Endodermal cell (in vitro differentiated cells): ENCODE data around the gene SYNDIG1L. TPM values are rescaled to one million over a fixed set of nuclear protein-coding genes. Genes with fewer than 3 reads are reported as not detected.

ENCODE experiments used
- DNase-seq: peaks from one replicate; pipeline ENCODE4 v3.0.0-alpha.2; 2017
- H3K27ac ChIP-seq: 2 replicates; pipeline ENCODE4 v1.5.1; 2013; ENCODE audit warnings: mild to moderate bottlenecking, low read depth, low read length, moderate library complexity
- H3K27me3 ChIP-seq: 2 replicates; pipeline ENCODE4 v1.6.1; 2013; ENCODE audit warnings: mild to moderate bottlenecking, low read length, moderate library complexity; ENCODE audit not compliant: insufficient read depth, control insufficient read depth, poor library complexity, severe bottlenecking
- H3K36me3 ChIP-seq: 2 replicates; pipeline ENCODE4 v1.7.0; 2013; ENCODE audit warnings: mild to moderate bottlenecking, low read length, moderate library complexity; ENCODE audit not compliant: control insufficient read depth, insufficient read depth
- H3K4me1 ChIP-seq: one replicate; pipeline ENCODE4 v1.7.0; 2013; ENCODE audit warnings: low read length; ENCODE audit not compliant: control insufficient read depth, insufficient read depth
- H3K4me3 ChIP-seq: 2 replicates; pipeline ENCODE4 v1.5.1; 2013; ENCODE audit warnings: mild to moderate bottlenecking, low read length, moderate library complexity
- H3K9ac ChIP-seq: 2 replicates; pipeline ENCODE4 v1.6.1; 2013; ENCODE audit warnings: mild to moderate bottlenecking, low read length, moderate library complexity; ENCODE audit not compliant: poor library complexity, severe bottlenecking; ENCODE audit errors: extremely low read depth
- H3K9me3 ChIP-seq: 2 replicates; pipeline ENCODE4 v1.6.1; 2013; ENCODE audit warnings: mild to moderate bottlenecking, low read length, moderate library complexity; ENCODE audit not compliant: control insufficient read depth
- H3K27ac Mint-ChIP-seq: 2 replicates; pipeline ENCODE4 v1.8.0; 2020; ENCODE audit warnings: mixed read lengths
- H3K27me3 Mint-ChIP-seq: 2 replicates; pipeline ENCODE4 v1.8.0; 2021; ENCODE audit warnings: mild to moderate bottlenecking, mixed read lengths; ENCODE audit not compliant: insufficient read depth
- H3K36me3 Mint-ChIP-seq: 2 replicates; pipeline ENCODE4 v1.8.0; 2020; ENCODE audit warnings: low read depth, mixed read lengths
- H3K4me1 Mint-ChIP-seq: 2 replicates; pipeline ENCODE4 v1.8.0; 2020; ENCODE audit warnings: mixed read lengths
- H3K4me3 Mint-ChIP-seq: 2 replicates; pipeline ENCODE4 v1.8.0; 2020; ENCODE audit warnings: mild to moderate bottlenecking, moderate library complexity, mixed read lengths
- H3K9me3 Mint-ChIP-seq: 2 replicates; pipeline ENCODE4 v1.8.0; 2020; ENCODE audit warnings: mild to moderate bottlenecking, mixed read lengths
- CTCF ChIP-seq: fragments of 200-600 bp; sonication (generic); conservative IDR thresholded peaks from 2 replicates; pipeline ENCODE4 v1.5.0; 2021; ENCODE audit warnings: antibody characterized with exemption, mild to moderate bottlenecking
- WGBS, 2 experiments: methylation state at CpG; one replicate each; pipeline versions ENCODE4 v1.1.5 to v1.1.7; 2013; ENCODE audit warnings: missing lambda C conversion rate in 2 of 2, mixed read lengths in 1 of 2; ENCODE audit not compliant: insufficient coverage in 1 of 2, insufficient read length in 1 of 2; 5-methylcytosine and 5-hydroxymethylcytosine counted together
- total RNA-seq, 2 donors: library from RNA; stranded (reverse); fragmentation: NEBNext Ultra II Directional in 1 of 2; extraction: Animal tissue kit (Norgen Biotek cat#: 25700) in 1 of 2; gene quantifications; 2 replicates in 1 of 2; 3 replicates in 1 of 2; pipeline ENCODE4 v1.2.1, GENCODE V29; 2021

Gene SYNDIG1L
- total RNA-seq, 2 donors from 2014 or later = 2.0 to 4.1 TPM

- DNase-seq = peak; percentile 13
- Histone ChIP-seq H3K4me3 (no peak overlapping the region), H3K36me3 (peaks cover 58% of the 10 kb centered on the region), H3K9ac (no peak overlapping the region), H3K4me1 (peaks cover 5% of the 10 kb centered on the region), H3K9me3 (no peaks in the 10 kb centered on the region), H3K27me3 (no peaks in the 10 kb centered on the region), H3K27ac (no peak overlapping the region)
- no peak for TF ChIP-seq CTCF
- no peak overlapping the region for H3K27ac Mint-ChIP-seq
- 93% methylated on average over 2 of the region's 2 CpGs; no CpG with 5 or more reads in 1 of the 2 experiments for WGBS, 2 experiments
- peaks cover 55% of the 10 kb centered on the region for H3K36me3 Mint-ChIP-seq
- no peaks in the 10 kb centered on the region for H3K27me3 Mint-ChIP-seq
- H3K4me1 Mint-ChIP-seq = peaks cover 40% of the 10 kb centered on the region
- H3K9me3 Mint-ChIP-seq = no peaks in the 10 kb centered on the region
- no peak overlapping the region for H3K4me3 Mint-ChIP-seq
Measured at GRCh38 chr14:74472601-74473000, 46.6 kb upstream of the SYNDIG1L start.

GRCh38 chr14:74469548-74470518, 43.8 kb upstream of the SYNDIG1L start:
- Histone ChIP-seq H3K4me3 (no peak overlapping the region), H3K9me3 (no peaks in the 10 kb centered on the region), H3K36me3 (peaks cover 31% of the 10 kb centered on the region), H3K27ac (no peak overlapping the region), H3K9ac (no peak overlapping the region), H3K4me1 (peaks cover 5% of the 10 kb centered on the region), H3K27me3 (no peaks in the 10 kb centered on the region)
- WGBS, 2 experiments = 92 to 93% methylated on average over 4 to 7 of the region's 7 CpGs
- H3K9me3 Mint-ChIP-seq = no peaks in the 10 kb centered on the region
- no peaks in the 10 kb centered on the region for H3K27me3 Mint-ChIP-seq
- TF ChIP-seq CTCF = no peak
- DNase-seq = peak; percentile 9
- H3K4me3 Mint-ChIP-seq = no peak overlapping the region
- peak overlapping the region; percentile 64 for H3K27ac Mint-ChIP-seq
- peaks cover 34% of the 10 kb centered on the region for H3K4me1 Mint-ChIP-seq
- peaks cover 33% of the 10 kb centered on the region for H3K36me3 Mint-ChIP-seq

- Histone ChIP-seq H3K36me3 (peaks cover 18% of the 10 kb centered on the region), H3K27ac (no peak overlapping the region), H3K9me3 (no peaks in the 10 kb centered on the region), H3K27me3 (no peaks in the 10 kb centered on the region), H3K4me1 (peaks cover 3% of the 10 kb centered on the region), H3K4me3 (no peak overlapping the region), H3K9ac (no peak overlapping the region)
- H3K9me3 Mint-ChIP-seq = no peaks in the 10 kb centered on the region
- H3K36me3 Mint-ChIP-seq = peaks cover 20% of the 10 kb centered on the region
- TF ChIP-seq CTCF = no peak
- H3K4me3 Mint-ChIP-seq = no peak overlapping the region
- peaks cover 34% of the 10 kb centered on the region for H3K4me1 Mint-ChIP-seq
- 96 to 97% methylated on average over 2 to 3 of the region's 3 CpGs for WGBS, 2 experiments
- no peak overlapping the region for H3K27ac Mint-ChIP-seq
- no peaks in the 10 kb centered on the region for H3K27me3 Mint-ChIP-seq
- peak; percentile 19 for DNase-seq
Measured at GRCh38 chr14:74468513-74468912, 42.5 kb upstream of the SYNDIG1L start.
